Ishikawa (cell line): ENCODE results near the gene TRIP10.

ENCODE experiments used
- EGR1 ChIP-seq: IDR thresholded peaks from 2 replicates; pipeline ENCODE4 v1.6.1; 2012
- EP300 ChIP-seq: IDR thresholded peaks from 2 replicates; pipeline ENCODE4 v1.6.1; 2012; ENCODE audit warnings: borderline replicate concordance
- NFIC ChIP-seq: IDR thresholded peaks from 2 replicates; pipeline ENCODE4 v1.6.1; 2012
- TEAD4 ChIP-seq: IDR thresholded peaks from 2 replicates; pipeline ENCODE4 v1.6.1; 2012
- TF ChIP-seq, protein P1 (sequence below): IDR thresholded peaks from 2 replicates; pipeline ENCODE4 v1.6.1; 2012

DNA sequence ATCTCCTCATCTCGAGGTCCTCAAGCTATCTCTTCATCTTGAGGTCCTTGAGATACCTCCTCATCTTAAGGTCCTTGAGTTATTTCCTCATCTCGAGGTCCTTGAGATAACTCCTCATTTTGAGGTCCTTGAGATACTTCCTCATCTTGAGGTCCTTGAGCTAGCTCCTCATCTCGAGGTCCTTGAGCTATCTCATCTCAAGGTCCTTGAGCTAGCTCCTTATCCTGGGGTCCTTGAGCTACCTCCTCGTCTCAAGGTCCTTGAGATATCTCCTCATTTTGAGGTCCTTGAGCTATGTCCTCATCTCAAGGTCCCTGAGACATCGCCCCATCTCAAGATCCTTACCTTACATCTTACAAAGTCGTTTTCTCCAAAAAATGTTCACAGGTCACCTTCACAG lies 51.8 kb downstream of the TRIP10 start:
- no peak for TF ChIP-seq EP300
- no peak for TF ChIP-seq TEAD4
- TF ChIP-seq NFIC: no peak
- TF ChIP-seq, protein P1, sequence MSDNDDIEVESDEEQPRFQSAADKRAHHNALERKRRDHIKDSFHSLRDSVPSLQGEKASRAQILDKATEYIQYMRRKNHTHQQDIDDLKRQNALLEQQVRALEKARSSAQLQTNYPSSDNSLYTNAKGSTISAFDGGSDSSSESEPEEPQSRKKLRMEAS: no peak
- no peak for TF ChIP-seq EGR1
